ENCODE results near the gene CHST11. TPM values are rescaled to one million over a fixed set of nuclear protein-coding genes. Genes with fewer than 3 reads are reported as not detected.

The CHST11 gene
- total RNA-seq, 1 donor from 2014 or later = 6.0 TPM

- peaks cover 9% of the 10 kb centered on the region for H3K4me1 ChIP-seq
- no peak for DNase-seq
- intact Hi-C loops (cut with micrococcal nuclease) = no loop called here
- no peaks in the 10 kb centered on the region for H3K27me3 ChIP-seq (ENCODE audit: low read depth)
- no peaks in the 10 kb centered on the region for H3K36me3 ChIP-seq
- no peaks in the 10 kb centered on the region for H3K9me3 ChIP-seq (replicated peaks)
- TF ChIP-seq CTCF (IDR thresholded peaks at IDR 0.05; ENCODE audit: borderline replicate concordance) = no peak
- H3K4me3 ChIP-seq = no peak overlapping the region
- no peak overlapping the region for H3K27ac ChIP-seq (replicated peaks)
Measured at GRCh38 chr12:104649921-104650320, 193.2 kb downstream of the CHST11 start.

- H3K4me3 ChIP-seq = no peak overlapping the region
- no peaks in the 10 kb centered on the region for H3K36me3 ChIP-seq
- no peak overlapping the region for H3K27ac ChIP-seq (replicated peaks)
- no peaks in the 10 kb centered on the region for H3K9me3 ChIP-seq (replicated peaks)
- intact Hi-C loops (cut with micrococcal nuclease) = no loop called here
- H3K4me1 ChIP-seq = peaks cover 9% of the 10 kb centered on the region
- no peak for TF ChIP-seq CTCF (IDR thresholded peaks at IDR 0.05; ENCODE audit: borderline replicate concordance)
- no peaks in the 10 kb centered on the region for H3K27me3 ChIP-seq (ENCODE audit: low read depth)
- no peak for DNase-seq
Measured at GRCh38 chr12:104650541-104650940, 193.8 kb downstream of the CHST11 start.

GRCh38 chr12:104651811-104652210 is 195.1 kb downstream of the CHST11 start:
- Histone ChIP-seq H3K27me3 (ENCODE audit: low read depth) (no peaks in the 10 kb centered on the region), H3K4me1 (peaks cover 9% of the 10 kb centered on the region), H3K36me3 (no peaks in the 10 kb centered on the region), H3K4me3 (no peak overlapping the region), H3K27ac (replicated peaks) (no peak overlapping the region), H3K9me3 (replicated peaks) (no peaks in the 10 kb centered on the region)
- intact Hi-C loops (cut with micrococcal nuclease) = no loop called here
- no peak for TF ChIP-seq CTCF (IDR thresholded peaks at IDR 0.05; ENCODE audit: borderline replicate concordance)
- DNase-seq = no peak

GRCh38 chr12:104652358-104652757 is 195.6 kb downstream of the CHST11 start:
- H3K9me3 ChIP-seq (replicated peaks) = no peaks in the 10 kb centered on the region
- intact Hi-C loops (cut with micrococcal nuclease) = no loop called here
- peaks cover 9% of the 10 kb centered on the region for H3K4me1 ChIP-seq
- H3K4me3 ChIP-seq = no peak overlapping the region
- H3K27me3 ChIP-seq (ENCODE audit: low read depth) = no peaks in the 10 kb centered on the region
- DNase-seq = no peak
- H3K27ac ChIP-seq (replicated peaks) = no peak overlapping the region
- no peaks in the 10 kb centered on the region for H3K36me3 ChIP-seq
- no peak for TF ChIP-seq CTCF (IDR thresholded peaks at IDR 0.05; ENCODE audit: borderline replicate concordance)

GRCh38 chr12:104652910-104653309 is 196.2 kb downstream of the CHST11 start:
- Histone ChIP-seq H3K27me3 (ENCODE audit: low read depth) (no peaks in the 10 kb centered on the region), H3K4me3 (no peak overlapping the region), H3K36me3 (no peaks in the 10 kb centered on the region), H3K4me1 (peaks cover 9% of the 10 kb centered on the region), H3K9me3 (replicated peaks) (no peaks in the 10 kb centered on the region), H3K27ac (replicated peaks) (no peak overlapping the region)
- no peak for DNase-seq
- TF ChIP-seq CTCF (IDR thresholded peaks at IDR 0.05; ENCODE audit: borderline replicate concordance) = no peak
- intact Hi-C loops (cut with micrococcal nuclease) = no loop called here

Measured in left ventricle myocardium inferior (tissue), 1 donor.